ENCODE data around the gene TGFBR2.

DNA sequence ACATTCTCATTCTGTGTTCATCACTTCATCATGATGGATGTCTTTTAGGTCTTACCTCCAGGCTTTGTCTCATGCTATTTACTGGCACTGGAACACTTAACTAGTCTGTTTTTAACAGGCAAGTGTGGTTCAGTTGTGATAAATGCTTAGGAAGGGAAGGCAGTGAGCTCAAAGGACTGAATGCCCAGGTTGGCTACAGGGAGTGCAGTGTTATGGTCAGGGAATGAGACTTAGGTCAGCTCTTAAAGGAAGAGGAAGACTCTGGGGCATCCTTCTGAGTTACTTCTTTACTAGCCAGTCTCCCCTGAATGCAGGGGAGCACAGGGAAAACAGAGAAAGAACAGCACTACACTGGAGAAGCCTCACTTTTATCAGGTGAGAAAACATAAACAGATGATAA is 72.6 kb downstream of the TGFBR2 start:
- TF ChIP-seq, protein P1, sequence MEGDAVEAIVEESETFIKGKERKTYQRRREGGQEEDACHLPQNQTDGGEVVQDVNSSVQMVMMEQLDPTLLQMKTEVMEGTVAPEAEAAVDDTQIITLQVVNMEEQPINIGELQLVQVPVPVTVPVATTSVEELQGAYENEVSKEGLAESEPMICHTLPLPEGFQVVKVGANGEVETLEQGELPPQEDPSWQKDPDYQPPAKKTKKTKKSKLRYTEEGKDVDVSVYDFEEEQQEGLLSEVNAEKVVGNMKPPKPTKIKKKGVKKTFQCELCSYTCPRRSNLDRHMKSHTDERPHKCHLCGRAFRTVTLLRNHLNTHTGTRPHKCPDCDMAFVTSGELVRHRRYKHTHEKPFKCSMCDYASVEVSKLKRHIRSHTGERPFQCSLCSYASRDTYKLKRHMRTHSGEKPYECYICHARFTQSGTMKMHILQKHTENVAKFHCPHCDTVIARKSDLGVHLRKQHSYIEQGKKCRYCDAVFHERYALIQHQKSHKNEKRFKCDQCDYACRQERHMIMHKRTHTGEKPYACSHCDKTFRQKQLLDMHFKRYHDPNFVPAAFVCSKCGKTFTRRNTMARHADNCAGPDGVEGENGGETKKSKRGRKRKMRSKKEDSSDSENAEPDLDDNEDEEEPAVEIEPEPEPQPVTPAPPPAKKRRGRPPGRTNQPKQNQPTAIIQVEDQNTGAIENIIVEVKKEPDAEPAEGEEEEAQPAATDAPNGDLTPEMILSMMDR (IDR thresholded peaks at IDR 0.05 in 8 of 11, conservative IDR thresholded peaks at IDR 0.05 in 3 of 11) = no peak
- peak in 1 of 3 donors; percentile 20 for TF ChIP-seq POLR2AphosphoS5 (IDR thresholded peaks at IDR 0.05)
